HUES6 (cell line): Measurements from ENCODE around the gene PLXNA4.

Experiments
- H3K27ac ChIP-seq: 2 replicates; pipeline ENCODE4 v1.7.0; 2013; ENCODE audit warnings: low read depth, mild to moderate bottlenecking, low read length, inconsistent platforms
- H3K27me3 ChIP-seq: 2 replicates; pipeline ENCODE4 v1.6.1; 2013; ENCODE audit warnings: low read length; ENCODE audit not compliant: control insufficient read depth, insufficient read depth
- H3K36me3 ChIP-seq: 2 replicates; pipeline ENCODE4 v1.6.1; 2013; ENCODE audit warnings: low read length; ENCODE audit not compliant: control insufficient read depth, insufficient read depth
- H3K4me1 ChIP-seq: 2 replicates; pipeline ENCODE4 v1.6.1; 2013; ENCODE audit warnings: low read length; ENCODE audit not compliant: control insufficient read depth, insufficient read depth
- H3K4me3 ChIP-seq: 2 replicates; pipeline ENCODE4 v1.5.1; 2013; ENCODE audit warnings: low read depth, low read length
- H3K9ac ChIP-seq: one replicate; pipeline ENCODE4 v1.6.1; 2013; ENCODE audit warnings: mild to moderate bottlenecking, low read length
- H3K9me3 ChIP-seq: 2 replicates; pipeline ENCODE4 v1.6.1; 2013; ENCODE audit warnings: low read depth, low read length; ENCODE audit not compliant: control insufficient read depth, insufficient read depth

PLXNA4 gene

DNA sequence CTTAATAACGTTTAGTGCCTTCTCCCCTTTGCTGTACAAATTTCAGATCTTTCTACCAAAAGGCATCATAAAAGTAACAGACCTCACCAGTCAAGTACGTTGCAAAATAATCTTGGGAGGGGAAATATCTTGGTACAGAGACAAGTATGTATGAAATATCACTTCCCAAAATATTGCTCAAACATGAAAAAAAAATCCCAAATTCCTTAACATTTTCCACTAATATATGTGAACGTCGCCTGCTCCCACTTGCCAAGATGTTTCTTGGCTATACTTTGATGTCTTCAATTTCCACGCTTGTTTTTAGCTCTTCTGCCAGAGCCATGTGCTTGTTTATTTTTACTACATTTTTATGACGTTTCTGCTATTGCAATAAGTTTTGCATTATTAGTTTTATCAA, 223.5 kb downstream of the PLXNA4 start:
- no peak overlapping the region for H3K27ac ChIP-seq
- H3K9me3 ChIP-seq, result no peaks in the 10 kb centered on the region
- no peak overlapping the region for H3K9ac ChIP-seq
- peaks cover under 1% of the 10 kb centered on the region; the same call in 1 of the 2 replicates for H3K4me1 ChIP-seq
- no peak overlapping the region for H3K4me3 ChIP-seq
- peaks cover 42% of the 10 kb centered on the region for H3K27me3 ChIP-seq
- no peaks in the 10 kb centered on the region for H3K36me3 ChIP-seq

DNA sequence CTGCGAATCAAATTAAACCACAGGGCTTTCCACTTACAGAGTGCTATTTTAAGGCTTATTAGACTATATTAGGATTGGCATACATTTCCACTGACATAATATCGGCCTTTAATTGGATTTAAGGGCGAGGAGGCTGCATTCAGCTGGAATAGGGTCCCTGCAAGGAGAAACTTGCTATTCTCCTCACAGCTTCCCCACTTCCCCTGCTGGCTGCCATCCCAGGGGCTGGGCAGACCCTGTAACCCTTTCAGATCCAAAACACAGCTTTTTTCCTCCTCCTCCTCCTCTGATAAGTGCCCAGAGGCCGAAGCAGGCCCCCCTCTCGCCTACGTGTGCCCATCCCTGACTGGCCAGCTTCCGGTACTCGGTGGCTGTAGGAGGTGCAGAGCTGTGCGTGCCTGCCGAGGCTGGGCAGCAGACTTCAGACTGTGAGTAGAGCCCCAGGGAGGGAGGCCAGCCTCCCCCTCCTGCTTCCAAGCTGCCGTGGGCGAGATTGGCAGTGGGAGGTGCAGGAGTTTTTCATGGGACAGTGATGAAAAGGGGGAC, 224.2 kb downstream of the PLXNA4 start:
- Histone ChIP-seq H3K4me1 (peaks cover 5% of the 10 kb centered on the region; the same call in 1 of the 2 replicates), H3K36me3 (no peaks in the 10 kb centered on the region), H3K27ac (no peak overlapping the region), H3K9ac (no peak overlapping the region), H3K27me3 (peaks cover 37% of the 10 kb centered on the region), H3K9me3 (no peaks in the 10 kb centered on the region), H3K4me3 (no peak overlapping the region)

DNA sequence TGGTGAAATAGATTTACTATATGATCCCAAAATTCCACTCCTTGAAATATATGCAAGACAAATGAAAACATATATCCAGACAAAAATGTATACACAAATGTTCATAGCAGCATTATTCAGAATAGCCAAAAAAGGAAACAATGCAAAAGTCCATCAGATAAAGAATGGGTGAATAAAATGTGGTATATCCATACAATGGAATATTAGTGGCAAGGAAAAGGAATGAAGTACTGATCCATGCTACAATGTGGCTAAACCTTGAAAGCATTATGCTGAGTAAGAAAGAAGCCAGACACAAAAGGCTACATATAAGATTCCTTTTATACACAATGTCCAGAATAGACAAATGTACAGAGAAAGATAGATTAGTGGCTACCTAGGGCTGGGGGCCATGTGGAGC, 225.5 kb downstream of the PLXNA4 start:
- no peak overlapping the region for H3K27ac ChIP-seq
- no peaks in the 10 kb centered on the region for H3K9me3 ChIP-seq
- H3K27me3 ChIP-seq, result peaks cover 28% of the 10 kb centered on the region
- H3K4me3 ChIP-seq, result no peak overlapping the region
- H3K4me1 ChIP-seq, result peaks cover 5% of the 10 kb centered on the region; the same call in 1 of the 2 replicates
- H3K9ac ChIP-seq, result no peak overlapping the region
- H3K36me3 ChIP-seq, result no peaks in the 10 kb centered on the region

DNA sequence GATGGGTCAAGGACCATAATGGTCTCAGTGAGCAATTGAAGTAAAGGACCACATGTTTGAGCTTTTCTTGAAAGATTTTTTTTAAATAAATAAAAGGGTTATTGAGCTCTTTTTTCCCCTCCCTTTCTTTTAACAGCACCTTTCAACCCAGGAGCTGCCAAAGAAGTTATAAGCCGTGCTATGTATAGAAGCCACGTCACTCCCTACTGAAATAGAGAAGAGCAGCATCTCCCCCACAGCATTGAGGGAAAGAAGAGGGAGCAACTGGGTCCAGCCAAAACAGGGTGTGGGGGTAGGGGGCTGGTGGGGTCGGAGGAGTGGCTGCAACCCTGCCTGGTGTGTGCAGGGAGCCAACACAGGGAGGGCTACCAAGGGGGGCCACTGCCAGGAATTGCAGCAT, 227.2 kb downstream of the PLXNA4 start:
- Histone ChIP-seq H3K9ac (no peak overlapping the region), H3K27me3 (peaks cover 13% of the 10 kb centered on the region), H3K4me3 (no peak overlapping the region), H3K27ac (no peak overlapping the region), H3K36me3 (no peaks in the 10 kb centered on the region), H3K9me3 (no peaks in the 10 kb centered on the region), H3K4me1 (peaks cover 5% of the 10 kb centered on the region; the same call in 1 of the 2 replicates)

DNA sequence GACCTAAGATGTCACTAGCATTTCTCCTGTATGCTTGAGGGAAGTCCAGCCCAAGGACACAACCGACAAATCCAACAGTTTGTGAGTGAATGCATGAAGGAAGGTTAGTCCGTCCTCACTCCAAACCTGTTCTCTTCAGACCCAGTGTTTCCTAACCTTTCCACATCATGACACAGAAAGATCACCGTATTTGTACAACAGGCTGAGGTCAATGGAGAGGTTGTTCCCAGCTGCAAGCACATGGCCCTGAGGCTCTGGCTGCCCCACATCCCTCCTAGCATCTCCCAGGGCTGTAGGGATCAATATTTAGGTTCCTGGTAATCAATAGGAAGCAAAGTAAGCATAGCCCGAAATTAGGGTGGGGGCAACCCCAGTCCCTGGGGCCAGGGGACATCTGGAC, 227.9 kb downstream of the PLXNA4 start:
- H3K4me1 ChIP-seq, result peaks cover 5% of the 10 kb centered on the region; the same call in 1 of the 2 replicates
- H3K9ac ChIP-seq, result no peak overlapping the region
- H3K36me3 ChIP-seq, result no peaks in the 10 kb centered on the region
- H3K27me3 ChIP-seq, result peaks cover 7% of the 10 kb centered on the region; the same call in 1 of the 2 replicates
- no peaks in the 10 kb centered on the region for H3K9me3 ChIP-seq
- H3K27ac ChIP-seq, result no peak overlapping the region
- no peak overlapping the region for H3K4me3 ChIP-seq

DNA sequence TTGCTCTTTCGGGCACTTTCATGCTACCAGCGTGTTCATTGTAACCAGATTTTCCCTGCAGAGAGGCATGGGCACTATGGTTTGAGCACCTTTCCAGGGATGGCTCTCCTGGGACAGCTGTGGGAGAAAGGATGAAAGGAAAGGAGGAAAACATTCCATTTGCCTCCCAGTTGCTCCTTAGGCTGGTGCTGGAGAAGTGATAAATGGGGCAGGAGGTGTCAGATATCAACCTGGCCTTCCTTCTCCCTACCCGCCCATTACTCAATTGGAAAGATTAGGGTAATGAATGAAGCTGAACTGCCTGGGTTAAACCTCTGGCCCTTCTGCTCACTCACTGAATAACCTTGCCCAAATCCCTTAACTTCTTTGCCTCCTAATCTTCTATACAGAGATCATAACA, 228.4 kb downstream of the PLXNA4 start:
- H3K9ac ChIP-seq, result no peak overlapping the region
- no peak overlapping the region for H3K27ac ChIP-seq
- H3K4me3 ChIP-seq, result no peak overlapping the region
- H3K4me1 ChIP-seq, result peaks cover 5% of the 10 kb centered on the region; the same call in 1 of the 2 replicates
- H3K27me3 ChIP-seq, result peaks cover 7% of the 10 kb centered on the region; the same call in 1 of the 2 replicates
- no peaks in the 10 kb centered on the region for H3K36me3 ChIP-seq
- no peaks in the 10 kb centered on the region for H3K9me3 ChIP-seq

DNA sequence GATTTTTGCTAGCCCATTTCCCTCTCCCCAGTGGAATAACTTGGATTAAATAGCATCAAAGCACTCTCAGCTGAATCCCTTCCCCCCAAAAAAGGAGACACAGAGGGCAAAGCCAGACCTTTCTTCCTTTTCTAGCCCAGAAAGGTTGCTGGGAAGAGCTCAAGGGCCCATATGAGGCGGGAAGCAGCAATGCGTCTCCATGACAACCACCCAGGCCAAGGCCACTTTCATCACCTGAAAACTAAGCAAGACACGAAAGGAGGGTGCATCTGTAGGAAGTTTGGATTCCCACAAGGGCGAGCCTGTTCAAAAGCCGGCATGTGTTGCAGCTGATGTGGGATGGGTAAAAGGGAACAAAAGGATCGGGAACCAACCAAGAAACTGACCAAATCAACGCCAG, 229.1 kb downstream of the PLXNA4 start:
- Histone ChIP-seq H3K4me3 (no peak overlapping the region), H3K27me3 (peaks cover 5% of the 10 kb centered on the region; the same call in 1 of the 2 replicates), H3K9ac (no peak overlapping the region), H3K27ac (no peak overlapping the region), H3K36me3 (no peaks in the 10 kb centered on the region), H3K9me3 (no peaks in the 10 kb centered on the region), H3K4me1 (peaks cover 5% of the 10 kb centered on the region; the same call in 1 of the 2 replicates)

DNA sequence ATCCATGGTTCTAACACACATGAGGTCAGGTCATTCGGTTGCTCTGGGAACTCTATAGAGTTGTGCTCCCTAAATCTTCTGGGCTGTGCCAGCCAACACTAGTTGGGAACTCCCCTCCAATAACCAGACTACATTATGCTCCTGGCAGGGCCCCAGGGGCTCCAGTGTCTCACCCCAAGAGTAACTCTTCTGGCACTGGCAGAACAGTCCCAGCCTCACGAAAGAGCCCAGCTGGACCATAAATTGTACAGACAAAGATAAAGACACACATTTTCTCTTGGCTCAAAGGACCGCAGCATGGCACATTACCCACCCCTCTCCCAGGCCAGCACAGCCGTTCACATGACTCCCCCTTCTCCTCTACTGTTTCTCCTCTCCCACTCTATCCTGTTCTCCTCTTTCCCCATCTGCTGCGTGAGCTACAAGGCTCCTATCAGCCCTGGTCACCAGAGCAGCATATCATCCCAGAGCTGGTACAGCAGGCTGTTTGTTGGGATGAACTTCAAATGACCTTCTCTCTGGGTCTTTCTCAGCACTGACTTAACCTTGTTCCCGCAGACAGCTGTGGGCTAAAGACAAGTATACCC, 230.6 kb downstream of the PLXNA4 start:
- Histone ChIP-seq H3K4me1 (peaks cover 5% of the 10 kb centered on the region; the same call in 1 of the 2 replicates), H3K4me3 (no peak overlapping the region), H3K27ac (no peak overlapping the region)

DNA sequence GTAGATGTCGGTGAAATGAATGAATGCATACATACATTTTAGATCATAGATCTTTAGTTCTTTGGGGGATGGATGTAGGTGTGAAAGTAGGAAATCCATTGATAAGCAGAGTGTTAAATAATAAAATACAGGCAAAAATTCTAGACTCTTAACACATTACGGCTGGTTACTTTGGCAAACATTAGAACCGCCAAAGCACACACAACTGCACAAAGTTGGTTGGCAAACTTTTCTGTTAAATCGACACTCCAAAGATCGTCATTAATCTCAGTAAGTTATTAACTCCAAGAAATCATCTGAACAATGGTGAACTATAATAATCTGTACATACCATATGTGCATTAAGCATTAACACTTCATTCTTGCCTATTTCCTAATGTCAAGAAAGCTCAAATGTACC, 231.2 kb downstream of the PLXNA4 start:
- H3K9ac ChIP-seq, result no peak overlapping the region
- peaks cover 5% of the 10 kb centered on the region; the same call in 1 of the 2 replicates for H3K4me1 ChIP-seq

More for the DNA sequence above, 230.6 kb downstream of the PLXNA4 start:
- peaks cover 4% of the 10 kb centered on the region; the same call in 1 of the 2 replicates for H3K27me3 ChIP-seq
- no peak overlapping the region for H3K9ac ChIP-seq
- H3K36me3 ChIP-seq, result no peaks in the 10 kb centered on the region
- no peaks in the 10 kb centered on the region for H3K9me3 ChIP-seq

DNA sequence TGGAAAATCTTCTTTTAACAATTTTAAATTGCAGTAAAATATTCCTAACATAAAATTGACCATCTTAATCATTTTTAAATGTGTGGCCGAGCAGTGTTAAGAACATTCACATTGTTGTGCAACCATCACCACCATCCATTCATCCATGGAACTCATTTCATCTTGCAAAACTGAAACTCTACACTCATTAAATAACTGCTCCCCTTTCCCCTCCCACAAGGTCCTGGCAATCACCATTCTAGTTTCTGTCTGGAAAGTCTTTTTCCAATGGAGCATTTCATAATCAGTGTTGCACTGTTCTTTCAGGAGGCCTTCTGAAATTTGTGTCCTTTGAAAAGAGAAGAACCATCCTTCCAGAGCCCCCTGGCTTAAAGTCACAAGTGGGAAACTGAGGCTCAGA, 233.1 kb downstream of the PLXNA4 start:
- Histone ChIP-seq H3K36me3 (no peaks in the 10 kb centered on the region), H3K9me3 (no peaks in the 10 kb centered on the region), H3K4me3 (no peak overlapping the region), H3K4me1 (peaks cover 5% of the 10 kb centered on the region; the same call in 1 of the 2 replicates), H3K9ac (no peak overlapping the region), H3K27me3 (peaks cover 4% of the 10 kb centered on the region; the same call in 1 of the 2 replicates), H3K27ac (no peak overlapping the region)

More for the DNA sequence above, 231.2 kb downstream of the PLXNA4 start:
- no peak overlapping the region for H3K27ac ChIP-seq
- no peaks in the 10 kb centered on the region for H3K36me3 ChIP-seq
- peaks cover 4% of the 10 kb centered on the region; the same call in 1 of the 2 replicates for H3K27me3 ChIP-seq
- no peak overlapping the region for H3K4me3 ChIP-seq
- H3K9me3 ChIP-seq, result no peaks in the 10 kb centered on the region

DNA sequence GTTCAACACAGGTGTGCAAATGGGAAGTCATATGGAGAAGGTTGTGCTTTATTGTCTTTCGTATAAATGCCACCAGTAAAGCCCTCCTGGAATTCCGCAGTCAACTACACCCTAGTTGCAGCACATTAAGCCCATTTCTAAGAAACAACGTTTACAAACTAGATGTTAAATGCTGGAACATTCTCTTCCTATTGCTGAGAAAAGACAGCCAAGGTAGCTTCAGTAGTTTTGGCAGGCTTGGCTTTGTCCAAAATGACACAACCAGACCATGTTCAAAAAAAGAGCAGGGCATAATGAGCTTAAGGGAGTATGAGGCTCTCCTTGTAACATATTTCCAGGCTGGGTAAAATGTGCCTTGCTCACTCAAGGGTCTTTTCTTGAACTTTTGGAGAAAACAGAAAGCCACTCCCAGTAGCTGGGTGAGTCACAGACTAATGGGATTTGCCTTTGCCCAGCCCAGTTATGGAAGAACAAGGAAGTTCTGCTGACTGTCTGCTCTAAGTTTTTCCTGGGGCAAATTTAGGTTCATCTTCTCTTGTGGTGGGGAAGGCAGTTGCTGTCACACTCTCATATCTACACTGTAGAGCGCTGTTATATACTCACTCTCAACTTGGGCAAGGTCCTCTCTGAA, 238.7 kb downstream of the PLXNA4 start:
- no peaks in the 10 kb centered on the region for H3K36me3 ChIP-seq

More for the DNA sequence above, 238.7 kb downstream of the PLXNA4 start:
- Histone ChIP-seq H3K27me3 (peaks cover 6% of the 10 kb centered on the region; the same call in 1 of the 2 replicates), H3K4me3 (no peak overlapping the region), H3K4me1 (no peaks in the 10 kb centered on the region), H3K9me3 (no peaks in the 10 kb centered on the region), H3K27ac (no peak overlapping the region), H3K9ac (no peak overlapping the region)
